OCI-LY3 (cell line): ENCODE measurements around the gene PPP1R15A.
"Not testable (repeated sequence)": the region's sequence is repeated elsewhere in the genome, so short reads cannot be mapped to it uniquely, and the experiment has no call there.

Source experiments
- H2AFZ ChIP-seq: fragments of 200-600, 300-600 bp; shearing (Covaris generic); 2 replicates; pipeline ENCODE4 v1.6.0; 2014; ENCODE audit warnings: antibody characterized with exemption, low read depth, low read length
- H3K27ac ChIP-seq: fragments of 200-600, 300-600 bp; sonication (generic); 2 replicates; pipeline ENCODE4 v1.5.1; 2014; ENCODE audit warnings: mild to moderate bottlenecking, low read length, moderate library complexity, mixed read lengths
- H3K27me3 ChIP-seq: fragments of 200-600, 300-600 bp; sonication (generic); 2 replicates; pipeline ENCODE4 v1.6.1; 2014; ENCODE audit warnings: low read depth, low read length, mixed read lengths
- H3K36me3 ChIP-seq: fragments of 200-600, 300-600 bp; sonication (generic); replicated peaks from 2 replicates; pipeline ENCODE3; 2014; ENCODE audit warnings: low read depth, low read length, mixed read lengths
- H3K4me1 ChIP-seq: fragments of 300-600, 200-600 bp; sonication (generic); 2 replicates; pipeline ENCODE4 v1.6.1; 2014; ENCODE audit warnings: low read length, mixed read lengths
- H3K4me2 ChIP-seq: fragments of 200-600, 300-600 bp; sonication (generic); 2 replicates; pipeline ENCODE4 v1.6.1; 2014; ENCODE audit warnings: low read length, mixed read lengths
- H3K4me3 ChIP-seq: fragments of 300-600, 200-600 bp; sonication (generic); 2 replicates; pipeline ENCODE4 v1.5.1; 2014; ENCODE audit warnings: antibody characterized with exemption, mild to moderate bottlenecking, low read length, moderate library complexity
- H3K79me2 ChIP-seq: fragments of 300-600, 200-600 bp; shearing (Covaris generic); 2 replicates; pipeline ENCODE4 v1.6.1; 2014; ENCODE audit warnings: mild to moderate bottlenecking, low read length, mixed read lengths
- H3K9ac ChIP-seq: fragments of 300-600, 200-600 bp; shearing (Covaris generic); 2 replicates; pipeline ENCODE4 v1.6.0; 2014; ENCODE audit warnings: mild to moderate bottlenecking, low read length, moderate library complexity
- H3K9me3 ChIP-seq: fragments of 200-600, 300-600 bp; shearing (Covaris generic); 2 replicates; pipeline ENCODE4 v1.6.1; 2014; ENCODE audit warnings: low read length, mixed read lengths; ENCODE audit not compliant: insufficient read depth
- H4K20me1 ChIP-seq: fragments of 200-600, 300-600 bp; sonication (generic); 2 replicates; pipeline ENCODE4 v1.6.1; 2016; ENCODE audit warnings: low read length, mixed read lengths; ENCODE audit not compliant: insufficient read depth
- CTCF ChIP-seq: fragments of 200-600, 300-600 bp; sonication (generic); IDR thresholded peaks from 2 replicates; pipeline ENCODE4 v1.5.1; 2014; ENCODE audit warnings: antibody characterized with exemption, low read length, low read depth
- EZH2phosphoT487 ChIP-seq: fragments of 200-600 bp; shearing (Covaris generic); IDR thresholded peaks from 2 replicates; pipeline ENCODE4 v1.6.1; 2018; ENCODE audit warnings: antibody characterized with exemption, mixed run types, low read depth

Gene PPP1R15A

GRCh38 chr19:48870048-48870447, 2.2 kb upstream of the PPP1R15A start:
- Histone ChIP-seq H3K4me2 (no peak overlapping the region), H3K27me3 (peaks cover 4% of the 10 kb centered on the region; the same call in 1 of the 2 replicates), H3K4me1 (peaks cover 49% of the 10 kb centered on the region), H2AFZ (no peak overlapping the region), H3K27ac (no peak overlapping the region), H4K20me1 (peaks cover 13% of the 10 kb centered on the region), H3K4me3 (no peak overlapping the region), H3K9ac (no peak overlapping the region), H3K9me3 (no peaks in the 10 kb centered on the region), H3K36me3 (peaks cover 23% of the 10 kb centered on the region), H3K79me2 (peaks cover 29% of the 10 kb centered on the region)
- no peak for TF ChIP-seq EZH2phosphoT487
- TF ChIP-seq CTCF, result no peak

- H3K4me2 ChIP-seq, result peak overlapping the region; percentile 69
- H3K4me3 ChIP-seq, result peak overlapping the region; percentile 91
- not testable (repeated sequence) for H3K9me3 ChIP-seq, H3K27ac ChIP-seq, H3K27me3 ChIP-seq, H2AFZ ChIP-seq
- peaks cover 52% of the 10 kb centered on the region for H3K4me1 ChIP-seq
- peaks cover 29% of the 10 kb centered on the region for H3K36me3 ChIP-seq
- H4K20me1 ChIP-seq, result peaks cover 13% of the 10 kb centered on the region
- 0 out of 2 replicates have a peak overlapping the region, but pooled peaks have one; percentile 20 for H3K9ac ChIP-seq
- peaks cover 42% of the 10 kb centered on the region for H3K79me2 ChIP-seq
Measured at GRCh38 chr19:48871471-48872181, 595 bp upstream of the PPP1R15A start.

GRCh38 chr19:48872884-48873475, 759 bp downstream of the PPP1R15A start:
- no peaks in the 10 kb centered on the region for H3K9me3 ChIP-seq
- no peak overlapping the region for H2AFZ ChIP-seq
- H4K20me1 ChIP-seq, result peaks cover 13% of the 10 kb centered on the region
- H3K36me3 ChIP-seq, result peaks cover 33% of the 10 kb centered on the region
- no peak for TF ChIP-seq CTCF
- no peak for TF ChIP-seq EZH2phosphoT487
- H3K27me3 ChIP-seq, result no peaks in the 10 kb centered on the region
- H3K27ac ChIP-seq, result peak overlapping the region; percentile 95
- peak overlapping the region; percentile 98 for H3K9ac ChIP-seq
- peaks cover 47% of the 10 kb centered on the region for H3K4me1 ChIP-seq
- peak overlapping the region; percentile 91 for H3K4me3 ChIP-seq
- peak overlapping the region; percentile 92 for H3K4me2 ChIP-seq
- peaks cover 46% of the 10 kb centered on the region for H3K79me2 ChIP-seq

- H4K20me1 ChIP-seq, result peaks cover 13% of the 10 kb centered on the region
- peaks cover 41% of the 10 kb centered on the region for H3K4me1 ChIP-seq
- H2AFZ ChIP-seq, result no peak overlapping the region
- peaks cover 47% of the 10 kb centered on the region for H3K79me2 ChIP-seq
- peak overlapping the region; percentile 91 for H3K4me3 ChIP-seq
- no peaks in the 10 kb centered on the region for H3K27me3 ChIP-seq
- H3K9ac ChIP-seq, result peak overlapping the region; percentile 98
- TF ChIP-seq EZH2phosphoT487, result no peak
- no peak for TF ChIP-seq CTCF
- peak overlapping the region; percentile 95 for H3K27ac ChIP-seq
- H3K9me3 ChIP-seq, result no peaks in the 10 kb centered on the region
- peak overlapping the region; percentile 92 for H3K4me2 ChIP-seq
- H3K36me3 ChIP-seq, result peaks cover 39% of the 10 kb centered on the region
Measured at GRCh38 chr19:48873476-48874302, 1.5 kb downstream of the PPP1R15A start.
